ENCODE measurements around the gene RARB. TPM values are rescaled to one million over a fixed set of nuclear protein-coding genes. Genes with fewer than 3 reads are reported as not detected.

The RARB gene
- total and polyA plus RNA-seq, 2 of the 13 experiments (the other 11 are each of a cell fraction or from before 2014, with no cell fraction given): 0.16 TPM; not detected in 1

- no peak overlapping the region for H3K27ac ChIP-seq (ENCODE audit: extremely low read length, insufficient read depth, low read length)
- H2AFZ ChIP-seq (ENCODE audit: low read length): no peak overlapping the region
- H3K4me2 ChIP-seq (ENCODE audit: low read depth, low read length): no peak overlapping the region
- no peaks in the 10 kb centered on the region for H4K20me1 ChIP-seq (ENCODE audit: insufficient read depth, low read length)
- FAIRE-seq (no peak), ATAC-seq (no peak), DNase-seq (ENCODE audit: low spot score) (no peak)
- intact Hi-C loops (cut with micrococcal nuclease; ENCODE audit: unreplicated experiment): no loop called here
- H3K27me3 ChIP-seq (ENCODE audit: control insufficient read depth in 1 of 2, insufficient read depth in 2 of 2, low read length in 2 of 2): no peaks in the 10 kb centered on the region
- no peak overlapping the region for H3K4me3 ChIP-seq (replicated peaks in 1 of 3; ENCODE audit: insufficient read depth in 1 of 3, low read depth in 2 of 3, low read length in 3 of 3)
- H3K9ac ChIP-seq (ENCODE audit: insufficient read depth, low read depth, low read length): no peak overlapping the region
- WGBS (ENCODE audit: low lambda C conversion rate): 43% methylated on average over 1 of the region's 1 CpG
- POLR2A ChIA-PET: no interaction called here
- 0 out of 2 replicates have a peak, but pooled peaks have one; percentile 15 for TF ChIP-seq MAFF (IDR thresholded peaks at IDR 0.05; ENCODE audit: low read depth, low read length)
- peak; percentile 30 to 56; a peak in 3 of 4 replicates for TF ChIP-seq MAFK (conservative IDR thresholded peaks at IDR 0.05 in 1 of 2, IDR thresholded peaks at IDR 0.05 in 1 of 2; ENCODE audit: low read length in 2 of 2)
- TF ChIP-seq FIP1L1 (IDR thresholded peaks at IDR 0.05; ENCODE audit: borderline replicate concordance, insufficient read depth, low read depth, low read length): no peak
- peaks cover 25% of the 10 kb centered on the region; the same call in 1 of the 2 replicates for H3K9me3 ChIP-seq (ENCODE audit: low read length)
- H3K4me1 ChIP-seq (ENCODE audit: insufficient read depth, low read length): no peaks in the 10 kb centered on the region
- CTCF ChIA-PET (ENCODE audit: low intra/inter-chr PET ratio, low total read pairs): no interaction called here
- in situ Hi-C loops (cut with HindIII; ENCODE audit: extremely low pct_ligation_motif_present, low pct_unique_long_range_greater_than_20kb): no loop called here
- H3K36me3 ChIP-seq (replicated peaks in 1 of 2; ENCODE audit: control insufficient read depth in 1 of 2, insufficient read depth in 2 of 2, low read length in 2 of 2): no peaks in the 10 kb centered on the region
- no TSS peak for BruUV-seq (replicated peaks)
- no peaks in the 10 kb centered on the region for H3K79me2 ChIP-seq (ENCODE audit: insufficient read depth, low read length)
Measured at GRCh38 chr3:25493786-25494185, 65.7 kb downstream of the RARB start.

DNA sequence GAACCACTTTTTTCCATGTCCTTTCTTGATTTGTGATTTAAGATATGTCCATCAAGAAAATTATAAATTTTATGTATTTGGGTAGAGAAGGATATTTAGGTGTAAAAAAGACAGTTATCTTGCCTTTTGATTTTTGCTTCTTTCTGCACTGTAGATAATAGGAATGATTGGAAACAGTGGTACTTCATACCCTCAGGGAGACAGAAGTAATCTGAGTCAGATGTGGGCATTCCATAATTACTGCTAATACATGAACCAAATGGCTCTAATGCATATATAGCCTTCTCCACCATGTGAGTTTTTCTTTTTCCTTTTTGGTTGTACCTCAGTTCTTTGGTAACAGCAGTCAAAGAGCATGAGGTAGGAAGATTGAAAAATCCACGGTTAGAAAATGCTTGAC, 67.2 kb downstream of the RARB start:
- POLR2A ChIA-PET: no interaction called here

More for the DNA sequence above, 67.2 kb downstream of the RARB start:
- Histone ChIP-seq H3K4me2 (ENCODE audit: low read depth, low read length) (no peak overlapping the region), H3K27ac (ENCODE audit: extremely low read length, insufficient read depth, low read length) (no peak overlapping the region), H3K27me3 (ENCODE audit: control insufficient read depth in 1 of 2, insufficient read depth in 2 of 2, low read length in 2 of 2) (no peaks in the 10 kb centered on the region), H4K20me1 (ENCODE audit: insufficient read depth, low read length) (no peaks in the 10 kb centered on the region), H3K4me1 (ENCODE audit: insufficient read depth, low read length) (no peaks in the 10 kb centered on the region), H3K79me2 (ENCODE audit: insufficient read depth, low read length) (no peaks in the 10 kb centered on the region), H2AFZ (ENCODE audit: low read length) (no peak overlapping the region), H3K9ac (ENCODE audit: insufficient read depth, low read depth, low read length) (no peak overlapping the region), H3K36me3 (replicated peaks in 1 of 2; ENCODE audit: control insufficient read depth in 1 of 2, insufficient read depth in 2 of 2, low read length in 2 of 2) (no peaks in the 10 kb centered on the region), H3K4me3 (replicated peaks in 1 of 3; ENCODE audit: insufficient read depth in 1 of 3, low read depth in 2 of 3, low read length in 3 of 3) (no peak overlapping the region), H3K9me3 (ENCODE audit: low read length) (peaks cover 25% of the 10 kb centered on the region; the same call in 1 of the 2 replicates)
- CTCF ChIA-PET (ENCODE audit: low intra/inter-chr PET ratio, low total read pairs): no interaction called here
- intact Hi-C loops (cut with micrococcal nuclease; ENCODE audit: unreplicated experiment) (no loop called here), in situ Hi-C loops (cut with HindIII; ENCODE audit: extremely low pct_ligation_motif_present, low pct_unique_long_range_greater_than_20kb) (no loop called here)
- WGBS (ENCODE audit: low lambda C conversion rate): 57% methylated on average over 1 of the region's 1 CpG
- no peak for FAIRE-seq
- TF ChIP-seq FOXJ3 (CRISPR knock-in tag; IDR thresholded peaks at IDR 0.05; ENCODE audit: borderline replicate concordance): no peak
- TF ChIP-seq PAF1 (CRISPR knock-in tag; IDR thresholded peaks at IDR 0.05): no peak
- TF ChIP-seq, protein P1, sequence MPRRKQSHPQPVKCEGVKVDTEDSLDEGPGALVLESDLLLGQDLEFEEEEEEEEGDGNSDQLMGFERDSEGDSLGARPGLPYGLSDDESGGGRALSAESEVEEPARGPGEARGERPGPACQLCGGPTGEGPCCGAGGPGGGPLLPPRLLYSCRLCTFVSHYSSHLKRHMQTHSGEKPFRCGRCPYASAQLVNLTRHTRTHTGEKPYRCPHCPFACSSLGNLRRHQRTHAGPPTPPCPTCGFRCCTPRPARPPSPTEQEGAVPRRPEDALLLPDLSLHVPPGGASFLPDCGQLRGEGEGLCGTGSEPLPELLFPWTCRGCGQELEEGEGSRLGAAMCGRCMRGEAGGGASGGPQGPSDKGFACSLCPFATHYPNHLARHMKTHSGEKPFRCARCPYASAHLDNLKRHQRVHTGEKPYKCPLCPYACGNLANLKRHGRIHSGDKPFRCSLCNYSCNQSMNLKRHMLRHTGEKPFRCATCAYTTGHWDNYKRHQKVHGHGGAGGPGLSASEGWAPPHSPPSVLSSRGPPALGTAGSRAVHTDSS (CRISPR knock-in tag; conservative IDR thresholded peaks at IDR 0.05): no peak
- no peak for TF ChIP-seq MTF2 (CRISPR knock-in tag; IDR thresholded peaks at IDR 0.05; ENCODE audit: borderline replicate concordance)
- TF ChIP-seq MAFF (IDR thresholded peaks at IDR 0.05; ENCODE audit: low read depth, low read length): no peak
- TF ChIP-seq, protein P2, sequence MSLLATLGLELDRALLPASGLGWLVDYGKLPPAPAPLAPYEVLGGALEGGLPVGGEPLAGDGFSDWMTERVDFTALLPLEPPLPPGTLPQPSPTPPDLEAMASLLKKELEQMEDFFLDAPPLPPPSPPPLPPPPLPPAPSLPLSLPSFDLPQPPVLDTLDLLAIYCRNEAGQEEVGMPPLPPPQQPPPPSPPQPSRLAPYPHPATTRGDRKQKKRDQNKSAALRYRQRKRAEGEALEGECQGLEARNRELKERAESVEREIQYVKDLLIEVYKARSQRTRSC (CRISPR knock-in tag; IDR thresholded peaks at IDR 0.05; ENCODE audit: low read depth): no peak
- no peak for ATAC-seq
- BruUV-seq (replicated peaks): no TSS peak
- no peak for DNase-seq (ENCODE audit: low spot score)

All from HepG2 (cell line).